BE2C (cell line): ENCODE results near the gene PSD4.

ENCODE experiments used
- DNase-seq: peaks from one replicate; pipeline ENCODE4 v3.0.0-alpha.2; 2020
- H3K27me3 ChIP-seq: fragments of 250-450 bp; sonication (Bioruptor Pico); 2 replicates; pipeline ENCODE4 v1.5.1; 2020; ENCODE audit warnings: mild to moderate bottlenecking
- H3K36me3 ChIP-seq: fragments of 250-450 bp; sonication (Bioruptor Pico); 2 replicates; pipeline ENCODE4 v1.5.1; 2020; ENCODE audit warnings: mild to moderate bottlenecking
- H3K4me1 ChIP-seq: fragments of 250-450 bp; sonication (Bioruptor Pico); 2 replicates; pipeline ENCODE4 v1.5.1; 2020
- H3K4me3 ChIP-seq: 2 replicates; pipeline ENCODE4 v1.5.1; 2011; ENCODE audit warnings: low read depth, low read length
- H3K9me3 ChIP-seq: fragments of 250-450 bp; sonication (Bioruptor Pico); 2 replicates; pipeline ENCODE4 v1.5.1; 2020
- CTCF ChIP-seq: IDR thresholded peaks from 2 replicates; pipeline ENCODE4 v1.5.1; 2012; ENCODE audit warnings: mild to moderate bottlenecking, low read depth, low read length

The PSD4 gene

GRCh38 chr2:113127646-113128570 lies 45.9 kb upstream of the PSD4 start:
- Histone ChIP-seq H3K4me3 (no peak overlapping the region), H3K9me3 (no peaks in the 10 kb centered on the region), H3K4me1 (no peaks in the 10 kb centered on the region), H3K36me3 (no peaks in the 10 kb centered on the region), H3K27me3 (no peaks in the 10 kb centered on the region)
- TF ChIP-seq CTCF: no peak
- no peak for DNase-seq

DNA sequence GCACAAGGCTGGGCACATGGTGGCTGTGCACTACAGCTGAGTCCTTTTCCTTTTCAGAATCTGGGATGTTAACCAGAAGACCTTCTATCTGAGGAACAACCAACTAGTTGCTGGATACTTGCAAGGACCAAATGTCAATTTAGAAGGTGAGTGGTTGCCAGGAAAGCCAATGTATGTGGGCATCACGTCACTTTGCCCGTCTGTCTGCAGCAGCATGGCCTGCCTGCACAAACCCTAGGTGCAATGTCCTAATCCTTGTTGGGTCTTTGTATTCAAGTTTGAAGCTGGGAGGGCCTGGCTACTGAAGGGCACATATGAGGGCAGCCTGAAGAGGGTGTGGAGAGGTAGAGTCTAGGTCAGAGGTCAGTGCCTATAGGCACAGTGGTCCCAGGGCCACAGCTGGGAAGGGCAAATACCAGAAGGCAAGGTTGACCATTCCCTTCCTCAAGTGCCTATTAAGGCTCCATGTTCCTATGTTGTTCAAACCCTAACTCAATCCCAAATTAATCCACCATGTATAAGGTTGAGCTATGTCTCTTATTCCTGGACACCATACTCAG lies 44.2 kb upstream of the PSD4 start:
- no peaks in the 10 kb centered on the region for H3K9me3 ChIP-seq
- H3K4me3 ChIP-seq: no peak overlapping the region
- no peak for TF ChIP-seq CTCF
- no peaks in the 10 kb centered on the region for H3K4me1 ChIP-seq
- no peaks in the 10 kb centered on the region for H3K36me3 ChIP-seq
- H3K27me3 ChIP-seq: no peaks in the 10 kb centered on the region
- DNase-seq: no peak

DNA sequence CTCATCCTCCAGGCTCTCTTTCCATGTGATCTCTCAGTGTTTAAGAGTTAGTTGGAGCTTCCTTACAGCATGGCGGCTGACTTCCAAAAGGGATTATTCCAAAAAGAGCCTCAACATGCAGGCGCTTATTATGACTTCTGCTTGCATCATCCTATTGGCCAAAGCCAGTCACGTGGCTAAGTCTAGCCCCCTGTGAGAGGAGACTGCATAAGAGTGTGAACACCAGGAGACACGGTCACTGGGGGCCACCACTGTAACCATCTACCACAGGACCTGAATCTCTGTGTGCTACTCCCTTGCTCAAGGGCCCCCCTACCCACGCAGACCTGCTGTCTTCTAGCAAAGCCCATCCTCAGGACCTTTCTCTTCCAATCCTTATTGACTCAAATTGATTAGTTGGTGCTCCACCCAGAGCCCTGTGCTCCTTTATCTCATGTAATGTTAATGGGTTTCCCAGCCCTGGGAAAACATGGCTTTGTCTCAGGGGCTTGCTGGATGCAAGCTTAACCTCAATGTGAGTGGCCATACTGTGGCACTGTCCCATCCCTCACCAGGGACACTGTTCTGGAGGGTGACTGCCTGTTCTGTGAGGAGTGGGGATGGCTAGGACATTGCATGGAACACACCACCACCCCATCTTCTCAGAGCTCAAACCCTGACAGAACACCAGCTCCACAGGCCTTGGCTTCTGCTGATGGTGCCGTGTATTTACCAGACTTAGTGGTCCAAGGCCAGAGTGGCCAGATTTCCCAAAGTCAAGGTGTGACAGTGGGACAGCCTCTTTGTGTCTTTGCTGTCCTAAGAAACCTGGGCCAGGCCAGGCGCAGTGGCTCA lies 42.2 kb upstream of the PSD4 start:
- no peaks in the 10 kb centered on the region for H3K9me3 ChIP-seq
- TF ChIP-seq CTCF: no peak

DNA sequence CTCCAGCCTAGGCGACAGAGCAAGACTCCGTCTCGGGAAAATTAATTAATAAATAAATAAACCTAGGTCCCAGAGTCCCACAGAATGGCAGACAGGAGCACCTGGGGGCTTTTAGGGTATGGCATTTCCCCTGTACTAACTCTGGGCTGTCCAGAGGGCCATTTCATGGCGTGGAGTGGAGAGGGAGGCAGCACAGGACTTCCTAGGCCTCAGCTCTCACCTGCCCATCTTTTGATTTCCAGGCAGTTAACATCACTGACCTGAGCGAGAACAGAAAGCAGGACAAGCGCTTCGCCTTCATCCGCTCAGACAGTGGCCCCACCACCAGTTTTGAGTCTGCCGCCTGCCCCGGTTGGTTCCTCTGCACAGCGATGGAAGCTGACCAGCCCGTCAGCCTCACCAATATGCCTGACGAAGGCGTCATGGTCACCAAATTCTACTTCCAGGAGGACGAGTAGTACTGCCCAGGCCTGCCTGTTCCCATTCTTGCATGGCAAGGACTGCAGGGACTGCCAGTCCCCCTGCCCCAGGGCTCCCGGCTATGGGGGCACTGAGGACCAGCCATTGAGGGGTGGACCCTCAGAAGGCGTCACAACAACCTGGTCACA lies 41.3 kb upstream of the PSD4 start:
- H3K4me1 ChIP-seq: no peaks in the 10 kb centered on the region
- H3K4me3 ChIP-seq: no peak overlapping the region
- H3K36me3 ChIP-seq: no peaks in the 10 kb centered on the region
- H3K27me3 ChIP-seq: no peaks in the 10 kb centered on the region
- DNase-seq: no peak
- TF ChIP-seq CTCF: no peak
- H3K9me3 ChIP-seq: no peaks in the 10 kb centered on the region

More for the DNA sequence above, 42.2 kb upstream of the PSD4 start:
- H3K27me3 ChIP-seq: no peaks in the 10 kb centered on the region
- H3K4me1 ChIP-seq: no peaks in the 10 kb centered on the region
- no peak for DNase-seq
- H3K36me3 ChIP-seq: no peaks in the 10 kb centered on the region
- no peak overlapping the region for H3K4me3 ChIP-seq

- H3K36me3 ChIP-seq: no peaks in the 10 kb centered on the region
- no peak overlapping the region for H3K4me3 ChIP-seq
- no peak for DNase-seq
- no peaks in the 10 kb centered on the region for H3K9me3 ChIP-seq
- H3K27me3 ChIP-seq: no peaks in the 10 kb centered on the region
- TF ChIP-seq CTCF: no peak
- no peaks in the 10 kb centered on the region for H3K4me1 ChIP-seq
Observed at GRCh38 chr2:113133704-113134598, 39.8 kb upstream of the PSD4 start.
